ENCODE results near the gene FTH1. TPM values are rescaled to one million over a fixed set of nuclear protein-coding genes. Genes with fewer than 3 reads are reported as not detected.

FTH1 gene
- polyA plus RNA-seq, 1 of the 3 experiments (the other 2 are of a cell fraction): 1,229 TPM

DNA sequence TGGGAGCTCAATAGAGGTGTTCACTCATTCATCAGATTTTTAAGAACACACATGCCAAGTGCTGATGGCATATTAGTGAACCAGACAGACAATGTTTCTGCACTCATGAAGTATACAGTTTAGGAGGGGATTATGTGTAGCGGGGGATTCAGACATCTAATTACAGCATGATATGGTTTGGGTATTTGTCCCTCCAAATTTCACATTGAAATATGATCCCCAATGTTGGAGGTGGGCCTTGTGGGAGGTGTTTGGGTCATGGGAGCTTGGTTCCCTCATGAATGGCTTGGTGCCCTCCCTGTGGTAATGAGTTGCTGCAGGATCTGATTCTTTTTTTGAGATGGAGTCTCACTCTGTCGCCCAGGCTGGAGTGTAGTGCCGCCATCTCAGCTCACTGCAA, 41.2 kb downstream of the FTH1 start:
- Histone ChIP-seq H3K79me2 (ENCODE audit: insufficient read depth) (no peaks in the 10 kb centered on the region), H3K36me3 (replicated peaks in 1 of 2; ENCODE audit: control insufficient read depth in 1 of 2, insufficient read depth in 2 of 2, low read length in 1 of 2) (no peaks in the 10 kb centered on the region), H3K9me2 (no peaks in the 10 kb centered on the region), H2AFZ (ENCODE audit: low read depth) (no peak overlapping the region), H3K9ac (no peak overlapping the region), H3F3A (replicated peaks; ENCODE audit: insufficient read depth) (no peaks in the 10 kb centered on the region), H3K4me1 (ENCODE audit: control insufficient read depth in 1 of 2, insufficient read depth in 2 of 2, low read depth in 1 of 2, low read length in 1 of 2) (peaks cover 20 to 26% of the 10 kb centered on the region in 2 experiments), H3K4me2 (no peak overlapping the region), H4K20me1 (ENCODE audit: insufficient read depth) (no peaks in the 10 kb centered on the region), H3K27me3 (ENCODE audit: insufficient read depth) (no peaks in the 10 kb centered on the region), H3K4me3 (ENCODE audit: low read depth in 2 of 2, low read length in 1 of 2) (no peak overlapping the region), H3K9me3 (no peaks in the 10 kb centered on the region), H3K27ac (ENCODE audit: low read depth in 2 of 2, low read length in 1 of 2) (no peak overlapping the region)
- ChIA-PET CTCF (interaction anchor here (0.6 to 8.9 kb wide), 5 partner anchors 21 to 476 kb away, joined by 3 to 106 read pairs (median 3); no protein-coding TSS in a partner anchor), POLR2A (no interaction called here)
- DNase-seq: no peak
- no peak for TF ChIP-seq USF2 (IDR thresholded peaks at IDR 0.05; ENCODE audit: borderline replicate concordance, low read depth, low read length)
- TF ChIP-seq SIN3A (IDR thresholded peaks at IDR 0.05; ENCODE audit: borderline replicate concordance, low read depth, low read length): no peak
- TF ChIP-seq MAX (IDR thresholded peaks at IDR 0.05; ENCODE audit: low read depth): no peak
- no peak for TF ChIP-seq RAD21 (IDR thresholded peaks at IDR 0.05; ENCODE audit: low read length)
- TF ChIP-seq, protein P1, sequence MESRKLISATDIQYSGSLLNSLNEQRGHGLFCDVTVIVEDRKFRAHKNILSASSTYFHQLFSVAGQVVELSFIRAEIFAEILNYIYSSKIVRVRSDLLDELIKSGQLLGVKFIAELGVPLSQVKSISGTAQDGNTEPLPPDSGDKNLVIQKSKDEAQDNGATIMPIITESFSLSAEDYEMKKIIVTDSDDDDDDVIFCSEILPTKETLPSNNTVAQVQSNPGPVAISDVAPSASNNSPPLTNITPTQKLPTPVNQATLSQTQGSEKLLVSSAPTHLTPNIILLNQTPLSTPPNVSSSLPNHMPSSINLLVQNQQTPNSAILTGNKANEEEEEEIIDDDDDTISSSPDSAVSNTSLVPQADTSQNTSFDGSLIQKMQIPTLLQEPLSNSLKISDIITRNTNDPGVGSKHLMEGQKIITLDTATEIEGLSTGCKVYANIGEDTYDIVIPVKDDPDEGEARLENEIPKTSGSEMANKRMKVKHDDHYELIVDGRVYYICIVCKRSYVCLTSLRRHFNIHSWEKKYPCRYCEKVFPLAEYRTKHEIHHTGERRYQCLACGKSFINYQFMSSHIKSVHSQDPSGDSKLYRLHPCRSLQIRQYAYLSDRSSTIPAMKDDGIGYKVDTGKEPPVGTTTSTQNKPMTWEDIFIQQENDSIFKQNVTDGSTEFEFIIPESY (IDR thresholded peaks at IDR 0.05; ENCODE audit: borderline replicate concordance, low read depth): no peak
- TF ChIP-seq RXRA (IDR thresholded peaks at IDR 0.05; ENCODE audit: borderline replicate concordance, low read depth): no peak
- TF ChIP-seq GABPA (IDR thresholded peaks at IDR 0.05; ENCODE audit: low read depth): no peak
- 82% methylated on average over 3 of the region's 3 CpGs for WGBS (ENCODE audit: low lambda C conversion rate)

DNA sequence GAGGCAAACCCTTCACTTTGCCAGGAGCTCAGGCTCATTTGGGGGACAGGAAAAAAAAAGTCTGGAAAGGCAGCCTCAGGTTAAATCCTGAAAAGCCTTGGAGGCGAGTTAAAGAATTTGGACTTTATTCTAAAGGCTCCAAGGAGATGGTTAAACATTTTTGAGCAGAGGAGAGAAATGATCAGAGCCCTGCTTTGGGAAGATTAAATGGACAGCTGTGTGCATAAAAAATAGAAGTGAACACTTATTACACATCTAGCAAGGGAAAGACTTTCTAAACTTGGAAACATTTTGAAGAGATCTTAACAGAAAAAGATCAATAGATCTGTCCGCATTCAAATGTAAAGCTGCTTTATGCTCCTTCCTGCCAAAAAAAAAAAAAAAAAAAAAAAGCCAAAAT, 41.7 kb downstream of the FTH1 start:
- no peaks in the 10 kb centered on the region for H4K20me1 ChIP-seq (ENCODE audit: insufficient read depth)
- no peak overlapping the region for H3K4me2 ChIP-seq
- no peak for TF ChIP-seq RCOR1 (IDR thresholded peaks at IDR 0.05; ENCODE audit: low read length)
- TF ChIP-seq JUND (IDR thresholded peaks at IDR 0.05): no peak
- no peak for TF ChIP-seq POLR2AphosphoS5 (IDR thresholded peaks at IDR 0.05; ENCODE audit: low read depth, low read length)
- TF ChIP-seq GABPA (IDR thresholded peaks at IDR 0.05; ENCODE audit: low read depth): no peak
- no peak for TF ChIP-seq TCF12 (IDR thresholded peaks at IDR 0.05)
- H3K9ac ChIP-seq: no peak overlapping the region
- no peaks in the 10 kb centered on the region for H3K9me3 ChIP-seq
- CTCF ChIA-PET: interaction anchor here (0.6 to 8.9 kb wide), 5 partner anchors 12 to 476 kb away, joined by 3 to 106 read pairs (median 3); no protein-coding TSS in a partner anchor
- H3K36me3 ChIP-seq (replicated peaks in 1 of 2; ENCODE audit: control insufficient read depth in 1 of 2, insufficient read depth in 2 of 2, low read length in 1 of 2): no peaks in the 10 kb centered on the region
- no peak overlapping the region for H3K4me3 ChIP-seq (ENCODE audit: low read depth in 2 of 2, low read length in 1 of 2)
- H3K9me2 ChIP-seq: no peaks in the 10 kb centered on the region
- H3F3A ChIP-seq (replicated peaks; ENCODE audit: insufficient read depth): no peaks in the 10 kb centered on the region
- no peaks in the 10 kb centered on the region for H3K79me2 ChIP-seq (ENCODE audit: insufficient read depth)
- H3K27me3 ChIP-seq (ENCODE audit: insufficient read depth): no peaks in the 10 kb centered on the region
- no peak for DNase-seq
- POLR2A ChIA-PET: no interaction called here
- H3K27ac ChIP-seq (ENCODE audit: low read depth in 2 of 2, low read length in 1 of 2): no peak overlapping the region
- H3K4me1 ChIP-seq (ENCODE audit: control insufficient read depth in 1 of 2, insufficient read depth in 2 of 2, low read depth in 1 of 2, low read length in 1 of 2): peaks cover 20 to 27% of the 10 kb centered on the region in 2 experiments
- 87% methylated on average over 2 of the region's 2 CpGs for WGBS (ENCODE audit: low lambda C conversion rate)
- H2AFZ ChIP-seq (ENCODE audit: low read depth): no peak overlapping the region
